HG03521 (cell line): Measurements from ENCODE around the gene COPZ1.
A peak's percentile ranks its signal among the peaks of the same experiment; 100 is the strongest.

Experiments used
- ATAC-seq: cut with Tn5 transposase; IDR thresholded peaks from one replicate; pipeline ENCODE4 v1.9.1; 2021; ENCODE audit warnings: mild to moderate bottlenecking, moderate library complexity; ENCODE audit not compliant: unreplicated experiment

The COPZ1 gene

GRCh38 chr12:54393207-54393609 lies 68.3 kb downstream of the COPZ1 start:
- ATAC-seq: no peak

- ATAC-seq: no peak
These were observed 68.8 kb downstream of the COPZ1 start for GRCh38 chr12:54393743-54394142.

- ATAC-seq: no peak
These were observed 69.4 kb downstream of the COPZ1 start for GRCh38 chr12:54394281-54394719.

GRCh38 chr12:54394986-54395385 lies 70.1 kb downstream of the COPZ1 start:
- ATAC-seq: no peak

GRCh38 chr12:54395545-54395944 lies 70.6 kb downstream of the COPZ1 start:
- ATAC-seq: no peak

- no peak for ATAC-seq
These were observed 72.2 kb downstream of the COPZ1 start for GRCh38 chr12:54397157-54397556.

- ATAC-seq: no peak
These were observed 73.3 kb downstream of the COPZ1 start for GRCh38 chr12:54398218-54398617.

- peak; percentile 78 for ATAC-seq
These were observed 74.3 kb downstream of the COPZ1 start for GRCh38 chr12:54398995-54399793.

- no peak for ATAC-seq
These were observed 76.2 kb downstream of the COPZ1 start for GRCh38 chr12:54401119-54401518.
